Esophagus squamous epithelium (tissue), 4 donors: ENCODE measurements around the gene FAM153A.
"Not testable (repeated sequence)": the region's sequence is repeated elsewhere in the genome, so short reads cannot be mapped to it uniquely, and the experiment has no call there.

Experiments used
- POLR2A ChIP-seq, 4 donors: fragments of 450-650 bp; IDR thresholded peaks; one replicate each; pipeline ENCODE4 v1.6.1; 2017; ENCODE audit warnings: antibody characterized with exemption in 4 of 4, mild to moderate bottlenecking in 4 of 4, moderate library complexity in 3 of 4
- TF ChIP-seq, protein P1 (sequence below), 6 experiments: fragments of 450-650 bp in 4 of 6; fragments of 200-600 bp in 2 of 6; sonication (generic) in 2 of 6; IDR thresholded peaks; one replicate each; pipeline ENCODE4 v1.5.1; 2016 to 2019; ENCODE audit warnings: antibody characterized with exemption in 6 of 6, mild to moderate bottlenecking in 4 of 6, moderate library complexity in 4 of 6

DNA sequence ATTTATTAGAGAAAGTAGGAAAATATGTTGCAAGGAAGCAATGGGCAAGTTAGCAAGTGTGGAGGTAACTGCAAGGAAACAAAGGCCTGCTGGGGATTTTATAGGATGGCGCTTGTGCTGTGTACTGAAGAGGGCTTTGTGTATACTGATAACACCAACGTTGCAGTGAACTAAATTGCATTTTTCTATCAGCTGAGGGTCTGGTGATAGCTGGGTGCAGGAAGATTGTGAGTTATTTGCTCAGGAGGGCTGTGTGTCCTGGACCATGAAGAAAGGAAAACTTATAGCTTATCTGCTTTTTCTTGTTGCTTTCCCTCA lies 88.2 kb downstream of the FAM153A start:
- TF ChIP-seq, protein P1, sequence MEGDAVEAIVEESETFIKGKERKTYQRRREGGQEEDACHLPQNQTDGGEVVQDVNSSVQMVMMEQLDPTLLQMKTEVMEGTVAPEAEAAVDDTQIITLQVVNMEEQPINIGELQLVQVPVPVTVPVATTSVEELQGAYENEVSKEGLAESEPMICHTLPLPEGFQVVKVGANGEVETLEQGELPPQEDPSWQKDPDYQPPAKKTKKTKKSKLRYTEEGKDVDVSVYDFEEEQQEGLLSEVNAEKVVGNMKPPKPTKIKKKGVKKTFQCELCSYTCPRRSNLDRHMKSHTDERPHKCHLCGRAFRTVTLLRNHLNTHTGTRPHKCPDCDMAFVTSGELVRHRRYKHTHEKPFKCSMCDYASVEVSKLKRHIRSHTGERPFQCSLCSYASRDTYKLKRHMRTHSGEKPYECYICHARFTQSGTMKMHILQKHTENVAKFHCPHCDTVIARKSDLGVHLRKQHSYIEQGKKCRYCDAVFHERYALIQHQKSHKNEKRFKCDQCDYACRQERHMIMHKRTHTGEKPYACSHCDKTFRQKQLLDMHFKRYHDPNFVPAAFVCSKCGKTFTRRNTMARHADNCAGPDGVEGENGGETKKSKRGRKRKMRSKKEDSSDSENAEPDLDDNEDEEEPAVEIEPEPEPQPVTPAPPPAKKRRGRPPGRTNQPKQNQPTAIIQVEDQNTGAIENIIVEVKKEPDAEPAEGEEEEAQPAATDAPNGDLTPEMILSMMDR (IDR thresholded peaks at IDR 0.05) = not testable (repeated sequence)
- not testable (repeated sequence) for TF ChIP-seq POLR2A (IDR thresholded peaks at IDR 0.05)
